ENCODE results near the gene UBAP2. TPM values are rescaled to one million over a fixed set of nuclear protein-coding genes. Genes with fewer than 3 reads are reported as not detected.

UBAP2 gene
- total RNA-seq (2014; rRNA removed; shearing (Covaris generic)), result 14.9 and 17.0 TPM in 2 replicates

- peak; percentile 99 for DNase-seq (ENCODE audit: low read depth)
Observed at GRCh38 chr9:34048727-34049629, at the start of gene UBAP2. UBAP2 (minus strand) TSS chr9:34048887; CDS start chr9:34017148, 31,739 bp downstream.

- no peak for DNase-seq (ENCODE audit: low read depth)
Observed at GRCh38 chr9:34098307-34098706, 49.6 kb upstream of the UBAP2 start.

- no peak for DNase-seq (ENCODE audit: low read depth)
Observed at GRCh38 chr9:34097865-34098264, 49.2 kb upstream of the UBAP2 start.

- no peak for DNase-seq (ENCODE audit: low read depth)
Observed at GRCh38 chr9:34096751-34097150, 48.1 kb upstream of the UBAP2 start.

GRCh38 chr9:34093578-34093977 is 44.9 kb upstream of the UBAP2 start:
- DNase-seq (ENCODE audit: low read depth), result no peak

- no peak for DNase-seq (ENCODE audit: low read depth)
Observed at GRCh38 chr9:34089311-34089710, 40.6 kb upstream of the UBAP2 start.

- no peak for DNase-seq (ENCODE audit: low read depth)
Observed at GRCh38 chr9:34087370-34087769, 38.7 kb upstream of the UBAP2 start.

GRCh38 chr9:34086864-34087263 is 38.2 kb upstream of the UBAP2 start:
- DNase-seq (ENCODE audit: low read depth), result no peak

GRCh38 chr9:34085581-34086500 is 37.2 kb upstream of the UBAP2 start:
- DNase-seq (ENCODE audit: low read depth), result no peak

GRCh38 chr9:34084562-34084961 is 35.9 kb upstream of the UBAP2 start:
- DNase-seq (ENCODE audit: low read depth), result no peak

GRCh38 chr9:34079181-34079580 is 30.5 kb upstream of the UBAP2 start:
- DNase-seq (ENCODE audit: low read depth), result peak; percentile 79

- DNase-seq (ENCODE audit: low read depth), result peak; percentile 66
Observed at GRCh38 chr9:34072868-34073590, 24.3 kb upstream of the UBAP2 start.

- no peak for DNase-seq (ENCODE audit: low read depth)
Observed at GRCh38 chr9:34072410-34072809, 23.7 kb upstream of the UBAP2 start.

- DNase-seq (ENCODE audit: low read depth), result no peak
Observed at GRCh38 chr9:34070606-34071324, 22.1 kb upstream of the UBAP2 start.

- DNase-seq (ENCODE audit: low read depth), result no peak
Observed at GRCh38 chr9:34069831-34070230, 21.1 kb upstream of the UBAP2 start.

- no peak for DNase-seq (ENCODE audit: low read depth)
Observed at GRCh38 chr9:34065541-34065940, 16.9 kb upstream of the UBAP2 start.

GRCh38 chr9:34059954-34060353 is 11.3 kb upstream of the UBAP2 start:
- DNase-seq (ENCODE audit: low read depth), result no peak

- DNase-seq (ENCODE audit: low read depth), result no peak
Observed at GRCh38 chr9:34059281-34059680, 10.6 kb upstream of the UBAP2 start.

- DNase-seq (ENCODE audit: low read depth), result peak; percentile 5
Observed at GRCh38 chr9:34049630-34050384, 1.1 kb upstream of the UBAP2 start.
